Left colon (tissue), 2 donors: ENCODE results near the gene RNU5D-1. TPM values are rescaled to one million over a fixed set of nuclear protein-coding genes. Genes with fewer than 3 reads are reported as not detected.
"Not testable (repeated sequence)": the region's sequence is repeated elsewhere in the genome, so short reads cannot be mapped to it uniquely, and the experiment has no call there.

Experiments
- ATAC-seq: fragments of 200-7000 bp; cut with Tn5 transposase; one replicate; pipeline ENCODE4 v1.9.1; 2020; ENCODE audit warnings: mild to moderate bottlenecking, moderate library complexity
- DNase-seq, 2 donors: peaks; one replicate each; pipeline ENCODE4 v3.0.0-alpha.2; 2020
- intact Hi-C, 2 donors: fragments of 100-400 bp; cut with DNase I in 1 of 2; cut with micrococcal nuclease in 1 of 2; formaldehyde crosslinking; loops; one replicate each; pipeline versions ENCODE4 v1.11.2 to v1.14.0; 2022; cut with DNase I, micrococcal nuclease
- total RNA-seq, 2 donors: library from RNA; stranded (reverse); fragmentation: NEBNext Ultra II Directional; extraction: Animal tissue kit (Norgen Biotek cat#: 25700); gene quantifications; one replicate each; pipeline ENCODE4 v1.2.1, GENCODE V29; 2021
- donor health status: DM: no; HTN: no; CAD: no.
- donor health status: DM: yes; HTN: yes; CAD: no.

The RNU5D-1 gene
- total RNA-seq, 2 donors from 2014 or later: not detected

GRCh38 chr1:44707959-44708831 is 22.8 kb downstream of the RNU5D-1 start:
- intact Hi-C loops: no loop called here
- ATAC-seq (peak; percentile 90), DNase-seq (peak in 1 of 2 donors; percentile 26)

DNA sequence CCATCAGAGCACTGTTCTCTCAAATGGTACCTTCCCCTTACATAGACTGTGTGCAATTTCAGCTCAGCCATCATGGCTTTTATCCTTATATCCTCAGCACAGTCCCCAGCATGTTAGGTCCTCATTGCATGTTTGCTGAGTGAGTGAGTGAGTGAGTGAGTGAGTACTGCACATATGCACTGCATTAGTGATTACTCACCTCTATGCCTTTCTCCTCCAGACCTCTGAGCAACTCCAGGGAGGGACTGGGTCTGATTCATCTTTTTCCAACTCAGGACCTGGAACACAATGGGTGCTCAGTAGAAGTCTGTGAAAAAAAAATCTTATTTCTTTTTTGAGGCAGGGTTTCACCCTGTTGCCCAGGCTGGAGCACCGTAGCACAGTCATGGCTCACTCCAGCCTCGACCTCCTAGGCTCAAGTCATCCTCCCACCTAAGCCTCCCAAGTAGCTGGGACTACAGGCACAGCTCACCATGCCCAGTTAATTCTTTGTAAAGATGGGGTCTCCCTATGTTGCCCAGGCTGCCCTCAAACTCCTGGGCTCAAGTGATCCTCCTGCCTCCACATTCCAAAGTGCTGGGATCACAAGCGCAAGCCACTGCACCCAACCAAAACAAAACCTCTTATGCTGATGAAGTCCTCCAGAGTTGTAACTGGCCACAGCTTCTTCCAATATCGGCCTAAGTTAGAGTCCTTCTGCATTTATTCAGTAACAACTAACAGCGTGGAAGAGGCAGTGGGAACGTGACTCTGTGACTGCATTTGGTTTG is 23.7 kb downstream of the RNU5D-1 start:
- intact Hi-C loops: no loop called here
- ATAC-seq: no peak
- DNase-seq: no peak

DNA sequence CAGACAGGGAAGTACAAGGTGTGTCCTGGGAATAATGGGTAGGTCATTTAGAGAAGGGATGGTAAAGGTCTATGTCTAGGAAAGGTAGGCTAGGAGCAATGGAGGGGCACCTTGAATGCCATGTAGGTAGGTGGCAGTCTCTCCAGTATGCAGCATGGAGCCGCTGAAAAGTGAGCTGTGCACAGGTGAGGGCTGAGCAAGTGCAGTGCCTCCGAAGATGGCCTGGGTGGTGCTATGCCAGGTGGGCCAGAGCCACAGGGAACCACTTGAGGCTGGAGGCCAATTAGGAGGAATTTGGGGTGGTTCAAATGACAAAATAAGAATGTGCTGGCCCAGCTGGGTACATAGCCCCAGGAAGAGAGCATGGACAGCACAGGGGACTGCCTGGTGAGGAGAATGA is 25.0 kb downstream of the RNU5D-1 start:
- no peak for ATAC-seq
- no peak for DNase-seq
- intact Hi-C loops: no loop called here

GRCh38 chr1:44705470-44705869 is 25.5 kb downstream of the RNU5D-1 start:
- DNase-seq (no peak), ATAC-seq (no peak)
- intact Hi-C loops: no loop called here

DNA sequence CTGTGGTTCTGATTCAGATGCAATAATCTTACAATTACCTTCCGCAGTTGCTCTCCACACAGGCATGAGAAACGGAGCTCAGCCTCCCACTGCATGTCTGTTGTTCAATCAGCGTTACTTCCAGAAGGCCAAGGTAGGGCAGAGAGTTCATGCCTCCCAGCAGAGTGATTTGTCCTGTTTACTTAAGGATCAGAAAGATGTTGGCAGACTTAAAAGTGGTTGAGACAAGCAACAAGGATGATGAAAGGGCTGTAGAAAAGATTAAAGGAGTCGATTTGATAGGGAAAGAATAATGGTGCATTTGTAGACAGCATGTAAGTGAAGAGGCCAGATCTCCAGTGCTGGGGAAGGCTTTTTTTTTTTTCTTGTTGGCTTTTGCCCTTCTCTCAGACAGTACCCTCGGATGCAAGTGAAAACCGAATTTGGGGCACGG is 29.8 kb downstream of the RNU5D-1 start:
- ATAC-seq (no peak), DNase-seq (no peak)
- intact Hi-C loops: no loop called here

DNA sequence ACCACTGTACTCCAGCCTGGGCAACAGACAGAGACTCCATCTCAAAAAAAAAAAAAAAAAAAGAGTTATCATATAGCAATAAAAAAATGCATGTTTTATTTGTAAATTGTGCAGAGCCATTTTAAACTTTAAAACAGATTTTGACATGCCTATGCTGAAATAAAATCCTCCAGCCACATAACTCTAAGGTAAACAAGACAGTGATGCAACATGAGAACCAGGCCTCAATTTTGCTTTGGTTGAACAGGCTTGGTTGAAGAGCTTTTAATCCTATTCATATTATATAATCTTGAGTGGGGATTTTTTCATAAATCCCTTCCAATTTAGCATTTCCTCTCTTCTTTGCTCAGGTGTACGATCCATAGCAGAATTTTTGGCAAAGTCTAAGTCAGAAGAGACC is 30.4 kb downstream of the RNU5D-1 start:
- no peak for ATAC-seq
- intact Hi-C loops: no loop called here
- DNase-seq: no peak

GRCh38 chr1:44699375-44699774 is 31.6 kb downstream of the RNU5D-1 start:
- DNase-seq, ATAC-seq, intact Hi-C loops: not testable (repeated sequence)

- intact Hi-C loops: no loop called here
- DNase-seq (no peak), ATAC-seq (no peak)
Measured at GRCh38 chr1:44698138-44698537, 32.8 kb downstream of the RNU5D-1 start.

GRCh38 chr1:44696789-44697345 is 34.1 kb downstream of the RNU5D-1 start:
- DNase-seq (no peak), ATAC-seq (no peak)
- intact Hi-C loops: no loop called here

GRCh38 chr1:44696101-44696500 is 34.9 kb downstream of the RNU5D-1 start:
- DNase-seq: no peak
- ATAC-seq: no peak
- intact Hi-C loops: no loop called here

DNA sequence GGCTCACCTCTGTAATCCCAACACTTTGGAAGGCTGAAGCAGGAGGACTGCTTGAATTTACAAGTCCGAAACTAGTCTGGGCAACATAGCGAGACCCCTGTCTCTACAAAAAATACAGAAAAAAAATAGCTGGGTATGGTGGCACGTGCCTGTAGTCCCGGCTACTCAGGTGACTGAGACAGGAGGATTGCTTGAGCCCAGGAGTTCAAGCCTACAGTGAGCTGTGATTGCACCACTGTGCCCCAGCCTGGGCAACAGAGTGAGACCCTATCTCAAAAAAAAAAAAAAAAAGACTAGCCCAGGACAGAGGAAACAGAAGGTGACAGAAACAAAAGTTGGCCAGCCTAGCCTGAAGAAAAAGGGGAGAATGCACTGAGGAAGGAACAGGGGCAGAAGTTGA is 35.3 kb downstream of the RNU5D-1 start:
- ATAC-seq: no peak
- intact Hi-C loops: no loop called here
- DNase-seq: no peak

DNA sequence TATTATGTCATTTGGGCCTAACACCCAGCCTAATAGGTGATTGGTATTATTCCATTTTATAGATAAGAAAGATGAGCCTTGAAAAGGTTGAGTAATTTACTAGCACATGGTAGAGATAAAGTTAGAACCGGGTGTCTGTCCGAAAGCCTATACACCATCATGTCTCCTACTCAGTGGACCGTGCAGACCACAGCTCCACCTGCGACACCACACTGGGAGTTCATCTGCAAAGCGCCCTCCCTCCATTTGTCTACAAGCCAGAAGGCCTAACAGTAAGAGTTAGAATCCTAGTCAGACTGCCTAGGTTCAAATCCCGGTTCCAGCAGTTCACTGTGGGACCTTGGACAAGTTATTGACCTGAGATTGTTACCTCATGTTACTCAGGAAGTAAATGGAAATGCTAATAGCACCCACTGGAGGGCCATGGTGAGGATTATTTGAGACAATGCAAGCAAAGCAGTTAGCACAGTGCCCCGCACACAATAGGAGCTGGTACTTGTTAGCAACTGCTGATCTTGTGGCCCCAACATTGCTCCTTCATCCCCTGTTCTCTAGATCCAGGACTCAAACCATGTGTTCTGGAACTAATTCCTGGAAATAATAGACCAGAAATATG is 36.0 kb downstream of the RNU5D-1 start:
- intact Hi-C loops: no loop called here
- DNase-seq: no peak
- ATAC-seq: no peak

- DNase-seq (no peak), ATAC-seq (no peak)
- intact Hi-C loops: no loop called here
Measured at GRCh38 chr1:44693900-44694299, 37.1 kb downstream of the RNU5D-1 start.

GRCh38 chr1:44693159-44693558 is 37.8 kb downstream of the RNU5D-1 start:
- ATAC-seq (no peak), DNase-seq (no peak)
- intact Hi-C loops: no loop called here

DNA sequence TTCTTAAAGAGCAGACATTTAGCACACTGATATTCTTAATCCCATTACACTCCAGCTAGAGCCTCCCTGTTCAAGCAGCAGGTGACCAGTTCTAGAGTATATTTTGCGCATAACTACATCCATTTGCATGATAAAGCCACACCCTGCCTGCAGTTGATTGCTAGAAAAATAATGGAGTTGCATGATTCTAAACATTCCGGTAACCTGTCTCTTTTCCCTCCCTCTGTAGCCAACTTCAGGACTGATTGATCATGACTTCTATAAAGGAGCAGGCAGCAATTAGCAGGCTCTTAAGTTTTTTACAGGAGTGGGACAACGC is 41.6 kb downstream of the RNU5D-1 start:
- DNase-seq: no peak
- peak; percentile 12 for ATAC-seq

GRCh38 chr1:44688760-44689446 is 42.1 kb downstream of the RNU5D-1 start:
- ATAC-seq (peak; percentile 34), DNase-seq (no peak)
- intact Hi-C loops: no loop called here

More for the DNA sequence above, 41.6 kb downstream of the RNU5D-1 start:
- intact Hi-C loops: no loop called here

GRCh38 chr1:44685881-44686280 is 45.1 kb downstream of the RNU5D-1 start:
- no peak for DNase-seq
- intact Hi-C loops: no loop called here

DNA sequence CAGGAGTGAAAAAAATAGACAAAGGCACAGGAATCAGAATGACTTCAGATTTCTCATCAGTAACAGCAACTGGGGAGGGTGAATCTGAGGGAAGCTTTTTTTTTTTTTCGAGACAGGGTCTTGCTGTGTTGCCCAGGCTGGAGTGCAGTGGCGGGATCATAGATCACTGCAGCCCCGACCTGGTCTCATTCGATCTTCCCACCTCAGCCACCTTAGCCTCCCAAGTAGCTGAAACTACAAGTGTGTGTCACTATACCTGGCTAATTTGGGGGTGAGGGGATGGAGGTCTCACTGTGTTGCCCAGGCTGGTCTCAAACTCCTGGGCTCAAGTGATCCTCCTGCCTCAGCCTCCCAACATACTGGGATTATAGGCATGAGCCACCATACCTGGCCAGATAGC is 45.8 kb downstream of the RNU5D-1 start:
- ATAC-seq: no peak
- no peak for DNase-seq
- intact Hi-C loops: no loop called here

More at GRCh38 chr1:44685881-44686280, 45.1 kb downstream of the RNU5D-1 start:
- ATAC-seq: no peak

DNA sequence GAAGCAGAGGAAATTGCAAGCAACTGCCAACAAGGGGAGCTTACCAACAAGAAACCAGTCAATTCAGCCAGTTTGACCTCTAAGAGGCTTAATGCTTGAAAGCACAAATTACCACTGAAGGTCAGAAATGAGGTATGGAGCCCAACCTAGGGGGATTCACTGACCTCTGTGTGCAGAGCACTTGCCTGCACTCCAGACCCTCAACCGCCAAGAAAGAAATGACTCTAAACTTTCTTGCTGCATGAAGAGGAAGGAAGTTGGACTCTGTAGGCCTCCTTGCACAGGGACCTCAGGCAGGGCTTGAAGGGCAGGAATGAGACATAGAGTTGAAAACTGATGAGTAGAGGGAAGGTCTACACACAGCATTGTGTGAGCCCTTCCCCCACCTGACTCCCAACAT is 46.4 kb downstream of the RNU5D-1 start:
- DNase-seq: no peak
- intact Hi-C loops: no loop called here
- no peak for ATAC-seq
